GM23338 (cell line): ENCODE data around the gene KLHL21. TPM values are rescaled to one million over a fixed set of nuclear protein-coding genes. Genes with fewer than 3 reads are reported as not detected.

ENCODE experiments used
- ATAC-seq: fragments of 200-7000 bp; cut with Tn5 transposase; 3 replicates; pipeline ENCODE4 v1.9.1; 2020
- DNase-seq: peaks from one replicate; pipeline ENCODE4 v3.0.0-alpha.2; 2015; ENCODE audit warnings: low spot score
- H2AFZ ChIP-seq: fragments of 200-600 bp; sonication (generic); 2 replicates; pipeline ENCODE4 v1.8.0; 2016; ENCODE audit warnings: antibody characterized with exemption, mild to moderate bottlenecking, moderate library complexity
- H3F3A ChIP-seq: fragments of 200-600 bp; sonication (generic); replicated peaks from 2 replicates; pipeline ENCODE4 v1.8.0; 2017; ENCODE audit warnings: antibody characterized with exemption, mixed run types, low read depth
- H3K27ac ChIP-seq: fragments of 200-600 bp; sonication (generic); 2 replicates; pipeline ENCODE4 v1.6.1; 2016; ENCODE audit warnings: low read depth
- H3K27me3 ChIP-seq: fragments of 200-600 bp; sonication (generic); 2 replicates; pipeline ENCODE4 v1.8.0; 2016; ENCODE audit warnings: mild to moderate bottlenecking, mixed run types, moderate library complexity; ENCODE audit not compliant: insufficient read depth
- H3K36me3 ChIP-seq: fragments of 200-600 bp; sonication (generic); 2 replicates; pipeline ENCODE4 v1.8.0; 2016; ENCODE audit warnings: mild to moderate bottlenecking; ENCODE audit not compliant: insufficient read depth
- H3K4me1 ChIP-seq: fragments of 200-600 bp; sonication (generic); 2 replicates; pipeline ENCODE4 v1.8.0; 2016; ENCODE audit warnings: mild to moderate bottlenecking, moderate library complexity; ENCODE audit not compliant: insufficient read depth
- H3K4me2 ChIP-seq: fragments of 200-600 bp; sonication (generic); 2 replicates; pipeline ENCODE4 v1.7.1; 2017; ENCODE audit warnings: mixed run types
- H3K4me3 ChIP-seq: fragments of 200-600 bp; sonication (generic); 2 replicates; pipeline ENCODE4 v1.6.1; 2016; ENCODE audit warnings: mixed run types
- H3K79me2 ChIP-seq: fragments of 200-600 bp; sonication (generic); replicated peaks from 2 replicates; pipeline ENCODE4 v1.8.0; 2017; ENCODE audit warnings: mild to moderate bottlenecking; ENCODE audit not compliant: insufficient read depth
- H3K9me2 ChIP-seq: fragments of 200-600 bp; sonication (generic); 2 replicates; pipeline ENCODE4 v1.8.0; 2017; ENCODE audit not compliant: insufficient read depth
- H4K20me1 ChIP-seq: fragments of 200-600 bp; sonication (generic); replicated peaks from 2 replicates; pipeline ENCODE4 v1.8.0; 2017; ENCODE audit warnings: mild to moderate bottlenecking; ENCODE audit not compliant: insufficient read depth
- H3K27ac Mint-ChIP-seq: 2 replicates; pipeline ENCODE4 v1.8.0; 2020; ENCODE audit warnings: inconsistent platforms, mild to moderate bottlenecking, moderate library complexity, mixed read lengths
- H3K27me3 Mint-ChIP-seq: 3 replicates; pipeline ENCODE4 v1.8.0; 2022; ENCODE audit warnings: low read depth, mild to moderate bottlenecking, moderate library complexity, mixed read lengths, inconsistent platforms; ENCODE audit not compliant: insufficient read depth, poor library complexity
- H3K36me3 Mint-ChIP-seq: 3 replicates; pipeline ENCODE4 v1.8.0; 2021; ENCODE audit warnings: low read depth, mild to moderate bottlenecking, inconsistent platforms, moderate library complexity, mixed read lengths
- H3K4me1 Mint-ChIP-seq: 3 replicates; pipeline ENCODE4 v1.8.0; 2020; ENCODE audit warnings: mild to moderate bottlenecking, inconsistent platforms, mixed read lengths
- H3K4me3 Mint-ChIP-seq: 3 replicates; pipeline ENCODE4 v1.8.0; 2021; ENCODE audit warnings: moderate library complexity, mild to moderate bottlenecking, inconsistent platforms, mixed read lengths
- H3K9me3 Mint-ChIP-seq: 3 replicates; pipeline ENCODE4 v1.8.0; 2020; ENCODE audit warnings: moderate library complexity, mild to moderate bottlenecking, inconsistent platforms, mixed read lengths
- CREB1 ChIP-seq: fragments of 250-450 bp; sonication (Bioruptor Pico); IDR thresholded peaks from 2 replicates; pipeline ENCODE4 v1.5.0; 2020; ENCODE audit warnings: low read depth, mild to moderate bottlenecking, moderate library complexity
- EZH2 ChIP-seq: fragments of 200-600 bp; sonication (generic); IDR thresholded peaks from one replicate; pipeline ENCODE4 v1.8.0; 2017; ENCODE audit warnings: antibody characterized with exemption, mild to moderate bottlenecking, low read depth; ENCODE audit not compliant: unreplicated experiment
- EZH2phosphoT487 ChIP-seq: fragments of 200-600 bp; sonication (generic); IDR thresholded peaks from one replicate; pipeline ENCODE4 v1.8.1; 2018; ENCODE audit warnings: antibody characterized with exemption; ENCODE audit not compliant: unreplicated experiment
- JUNB ChIP-seq: IDR thresholded peaks from one replicate; pipeline ENCODE4 v1.6.1; 2016; ENCODE audit warnings: antibody characterized with exemption; ENCODE audit not compliant: unreplicated experiment
- NANOG ChIP-seq: IDR thresholded peaks from 2 replicates; pipeline ENCODE4 v1.6.1; 2016; ENCODE audit warnings: antibody characterized with exemption, borderline replicate concordance
- POLR2AphosphoS5 ChIP-seq: IDR thresholded peaks from 2 replicates; pipeline ENCODE4 v1.6.1; 2016; ENCODE audit warnings: antibody characterized with exemption, low read depth
- STAT1 ChIP-seq: IDR thresholded peaks from one replicate; pipeline ENCODE4 v1.6.1; 2016; ENCODE audit warnings: antibody characterized with exemption; ENCODE audit not compliant: unreplicated experiment
- ZNF114 ChIP-seq: fragments of 250-450 bp; sonication (Bioruptor Pico); IDR thresholded peaks from 2 replicates; pipeline ENCODE4 v1.5.0; 2020; ENCODE audit warnings: mild to moderate bottlenecking, moderate library complexity
- ZNF331 ChIP-seq: fragments of 250-450 bp; sonication (Bioruptor Pico); IDR thresholded peaks from 2 replicates; pipeline ENCODE4 v1.5.0; 2020; ENCODE audit warnings: low read depth, mild to moderate bottlenecking, moderate library complexity
- polyA plus RNA-seq: library from polyadenylated mRNA; unstranded; fragments of >200 nt; fragmentation: Nextera tagmentation; extraction: Ambion mirVana; gene quantifications from 2 replicates; pipeline ENCODE4 v1.2.1, GENCODE V29; 2016
- total RNA-seq: library from RNA; depleted of rRNA; stranded (reverse); fragments of >200 nt; shearing (Covaris generic); gene quantifications from 2 replicates; pipeline ENCODE4 v1.2.3, GENCODE V29; 2014
- TF ChIP-seq, protein P1 (sequence below): fragments of 250-450 bp; sonication (Bioruptor Pico); IDR thresholded peaks from 2 replicates; pipeline ENCODE4 v1.5.0; 2020; ENCODE audit warnings: mild to moderate bottlenecking, moderate library complexity
- TF ChIP-seq, protein P2 (sequence below), 2 experiments: fragments of 200-600 bp in 1 of 2; sonication (generic) in 1 of 2; conservative IDR thresholded peaks; 2 replicates each; pipeline versions ENCODE4 v1.5.1 to v1.6.1; 2016 to 2017; ENCODE audit warnings: antibody characterized with exemption in 2 of 2, low read depth in 2 of 2, mild to moderate bottlenecking in 2 of 2, moderate library complexity in 1 of 2
- TF ChIP-seq, protein P3 (sequence below): IDR thresholded peaks from 2 replicates; pipeline ENCODE4 v1.6.1; 2016; ENCODE audit warnings: antibody characterized with exemption
- TF ChIP-seq, protein P4 (sequence below): IDR thresholded peaks from one replicate; pipeline ENCODE4 v1.6.1; 2018; ENCODE audit warnings: antibody characterized with exemption; ENCODE audit not compliant: unreplicated experiment

KLHL21 gene
- total and polyA plus RNA-seq, 2 experiments from 2014 or later: 7.3 to 35.9 TPM

DNA sequence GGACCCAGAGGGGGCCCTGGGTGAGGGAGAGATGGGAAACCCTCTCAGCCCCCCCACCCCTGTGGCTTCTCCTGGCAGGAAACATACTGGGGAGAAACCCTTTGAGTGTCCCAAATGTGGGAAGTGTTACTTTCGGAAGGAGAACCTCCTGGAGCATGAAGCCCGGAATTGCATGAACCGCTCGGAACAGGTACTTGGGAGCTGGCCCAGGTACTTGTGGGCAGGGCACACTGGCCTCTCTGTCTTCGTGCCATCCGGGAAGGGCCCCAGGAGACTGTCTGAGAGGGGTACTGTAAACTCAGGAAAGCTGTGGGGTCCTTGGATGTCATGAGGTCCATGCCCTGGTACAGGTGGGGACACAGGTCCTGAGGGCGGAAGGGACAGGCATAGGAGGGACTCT, 16.8 kb downstream of the KLHL21 start:
- H3F3A ChIP-seq: peaks cover 14% of the 10 kb centered on the region; the same call in 1 of the 2 replicates
- Mint-ChIP-seq H3K4me1 (peaks cover 7% of the 10 kb centered on the region), H3K4me3 (no peak overlapping the region), H3K36me3 (peaks cover 18% of the 10 kb centered on the region), H3K27ac (peak overlapping the region; percentile 31; the same call in 1 of the 2 replicates), H3K9me3 (no peaks in the 10 kb centered on the region), H3K27me3 (peaks cover 19% of the 10 kb centered on the region)
- H3K4me3 ChIP-seq: no peak overlapping the region
- TF ChIP-seq POLR2AphosphoS5 (no peak), JUNB (no peak), CREB1 (CRISPR knock-in tag) (no peak), EZH2phosphoT487 (no peak), EZH2 (no peak), STAT1 (no peak), ZNF331 (no peak), ZNF114 (CRISPR knock-in tag) (no peak), NANOG (no peak)
- TF ChIP-seq, protein P1, sequence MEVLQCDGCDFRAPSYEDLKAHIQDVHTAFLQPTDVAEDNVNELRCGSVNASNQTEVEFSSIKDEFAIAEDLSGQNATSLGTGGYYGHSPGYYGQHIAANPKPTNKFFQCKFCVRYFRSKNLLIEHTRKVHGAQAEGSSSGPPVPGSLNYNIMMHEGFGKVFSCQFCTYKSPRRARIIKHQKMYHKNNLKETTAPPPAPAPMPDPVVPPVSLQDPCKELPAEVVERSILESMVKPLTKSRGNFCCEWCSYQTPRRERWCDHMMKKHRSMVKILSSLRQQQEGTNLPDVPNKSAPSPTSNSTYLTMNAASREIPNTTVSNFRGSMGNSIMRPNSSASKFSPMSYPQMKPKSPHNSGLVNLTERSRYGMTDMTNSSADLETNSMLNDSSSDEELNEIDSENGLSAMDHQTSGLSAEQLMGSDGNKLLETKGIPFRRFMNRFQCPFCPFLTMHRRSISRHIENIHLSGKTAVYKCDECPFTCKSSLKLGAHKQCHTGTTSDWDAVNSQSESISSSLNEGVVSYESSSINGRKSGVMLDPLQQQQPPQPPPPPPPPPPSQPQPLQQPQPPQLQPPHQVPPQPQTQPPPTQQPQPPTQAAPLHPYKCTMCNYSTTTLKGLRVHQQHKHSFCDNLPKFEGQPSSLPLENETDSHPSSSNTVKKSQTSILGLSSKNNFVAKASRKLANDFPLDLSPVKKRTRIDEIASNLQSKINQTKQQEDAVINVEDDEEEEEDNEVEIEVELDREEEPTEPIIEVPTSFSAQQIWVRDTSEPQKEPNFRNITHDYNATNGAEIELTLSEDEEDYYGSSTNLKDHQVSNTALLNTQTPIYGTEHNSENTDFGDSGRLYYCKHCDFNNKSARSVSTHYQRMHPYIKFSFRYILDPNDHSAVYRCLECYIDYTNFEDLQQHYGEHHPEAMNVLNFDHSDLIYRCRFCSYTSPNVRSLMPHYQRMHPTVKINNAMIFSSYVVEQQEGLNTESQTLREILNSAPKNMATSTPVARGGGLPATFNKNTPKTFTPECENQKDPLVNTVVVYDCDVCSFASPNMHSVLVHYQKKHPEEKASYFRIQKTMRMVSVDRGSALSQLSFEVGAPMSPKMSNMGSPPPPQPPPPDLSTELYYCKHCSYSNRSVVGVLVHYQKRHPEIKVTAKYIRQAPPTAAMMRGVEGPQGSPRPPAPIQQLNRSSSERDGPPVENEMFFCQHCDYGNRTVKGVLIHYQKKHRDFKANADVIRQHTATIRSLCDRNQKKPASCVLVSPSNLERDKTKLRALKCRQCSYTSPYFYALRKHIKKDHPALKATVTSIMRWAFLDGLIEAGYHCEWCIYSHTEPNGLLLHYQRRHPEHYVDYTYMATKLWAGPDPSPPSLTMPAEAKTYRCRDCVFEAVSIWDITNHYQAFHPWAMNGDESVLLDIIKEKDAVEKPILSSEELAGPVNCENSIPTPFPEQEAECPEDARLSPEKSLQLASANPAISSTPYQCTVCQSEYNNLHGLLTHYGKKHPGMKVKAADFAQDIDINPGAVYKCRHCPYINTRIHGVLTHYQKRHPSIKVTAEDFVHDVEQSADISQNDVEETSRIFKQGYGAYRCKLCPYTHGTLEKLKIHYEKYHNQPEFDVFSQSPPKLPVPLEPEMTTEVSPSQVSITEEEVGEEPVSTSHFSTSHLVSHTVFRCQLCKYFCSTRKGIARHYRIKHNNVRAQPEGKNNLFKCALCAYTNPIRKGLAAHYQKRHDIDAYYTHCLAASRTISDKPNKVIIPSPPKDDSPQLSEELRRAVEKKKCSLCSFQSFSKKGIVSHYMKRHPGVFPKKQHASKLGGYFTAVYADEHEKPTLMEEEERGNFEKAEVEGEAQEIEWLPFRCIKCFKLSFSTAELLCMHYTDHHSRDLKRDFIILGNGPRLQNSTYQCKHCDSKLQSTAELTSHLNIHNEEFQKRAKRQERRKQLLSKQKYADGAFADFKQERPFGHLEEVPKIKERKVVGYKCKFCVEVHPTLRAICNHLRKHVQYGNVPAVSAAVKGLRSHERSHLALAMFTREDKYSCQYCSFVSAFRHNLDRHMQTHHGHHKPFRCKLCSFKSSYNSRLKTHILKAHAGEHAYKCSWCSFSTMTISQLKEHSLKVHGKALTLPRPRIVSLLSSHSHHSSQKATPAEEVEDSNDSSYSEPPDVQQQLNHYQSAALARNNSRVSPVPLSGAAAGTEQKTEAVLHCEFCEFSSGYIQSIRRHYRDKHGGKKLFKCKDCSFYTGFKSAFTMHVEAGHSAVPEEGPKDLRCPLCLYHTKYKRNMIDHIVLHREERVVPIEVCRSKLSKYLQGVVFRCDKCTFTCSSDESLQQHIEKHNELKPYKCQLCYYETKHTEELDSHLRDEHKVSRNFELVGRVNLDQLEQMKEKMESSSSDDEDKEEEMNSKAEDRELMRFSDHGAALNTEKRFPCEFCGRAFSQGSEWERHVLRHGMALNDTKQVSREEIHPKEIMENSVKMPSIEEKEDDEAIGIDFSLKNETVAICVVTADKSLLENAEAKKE: no peak
- TF ChIP-seq, protein P2, sequence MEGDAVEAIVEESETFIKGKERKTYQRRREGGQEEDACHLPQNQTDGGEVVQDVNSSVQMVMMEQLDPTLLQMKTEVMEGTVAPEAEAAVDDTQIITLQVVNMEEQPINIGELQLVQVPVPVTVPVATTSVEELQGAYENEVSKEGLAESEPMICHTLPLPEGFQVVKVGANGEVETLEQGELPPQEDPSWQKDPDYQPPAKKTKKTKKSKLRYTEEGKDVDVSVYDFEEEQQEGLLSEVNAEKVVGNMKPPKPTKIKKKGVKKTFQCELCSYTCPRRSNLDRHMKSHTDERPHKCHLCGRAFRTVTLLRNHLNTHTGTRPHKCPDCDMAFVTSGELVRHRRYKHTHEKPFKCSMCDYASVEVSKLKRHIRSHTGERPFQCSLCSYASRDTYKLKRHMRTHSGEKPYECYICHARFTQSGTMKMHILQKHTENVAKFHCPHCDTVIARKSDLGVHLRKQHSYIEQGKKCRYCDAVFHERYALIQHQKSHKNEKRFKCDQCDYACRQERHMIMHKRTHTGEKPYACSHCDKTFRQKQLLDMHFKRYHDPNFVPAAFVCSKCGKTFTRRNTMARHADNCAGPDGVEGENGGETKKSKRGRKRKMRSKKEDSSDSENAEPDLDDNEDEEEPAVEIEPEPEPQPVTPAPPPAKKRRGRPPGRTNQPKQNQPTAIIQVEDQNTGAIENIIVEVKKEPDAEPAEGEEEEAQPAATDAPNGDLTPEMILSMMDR (conservative IDR thresholded peaks at IDR 0.05; ENCODE audit: low read depth in 2 of 2): no peak
- TF ChIP-seq, protein P3, sequence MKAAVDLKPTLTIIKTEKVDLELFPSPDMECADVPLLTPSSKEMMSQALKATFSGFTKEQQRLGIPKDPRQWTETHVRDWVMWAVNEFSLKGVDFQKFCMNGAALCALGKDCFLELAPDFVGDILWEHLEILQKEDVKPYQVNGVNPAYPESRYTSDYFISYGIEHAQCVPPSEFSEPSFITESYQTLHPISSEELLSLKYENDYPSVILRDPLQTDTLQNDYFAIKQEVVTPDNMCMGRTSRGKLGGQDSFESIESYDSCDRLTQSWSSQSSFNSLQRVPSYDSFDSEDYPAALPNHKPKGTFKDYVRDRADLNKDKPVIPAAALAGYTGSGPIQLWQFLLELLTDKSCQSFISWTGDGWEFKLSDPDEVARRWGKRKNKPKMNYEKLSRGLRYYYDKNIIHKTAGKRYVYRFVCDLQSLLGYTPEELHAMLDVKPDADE: no peak
- TF ChIP-seq, protein P4, sequence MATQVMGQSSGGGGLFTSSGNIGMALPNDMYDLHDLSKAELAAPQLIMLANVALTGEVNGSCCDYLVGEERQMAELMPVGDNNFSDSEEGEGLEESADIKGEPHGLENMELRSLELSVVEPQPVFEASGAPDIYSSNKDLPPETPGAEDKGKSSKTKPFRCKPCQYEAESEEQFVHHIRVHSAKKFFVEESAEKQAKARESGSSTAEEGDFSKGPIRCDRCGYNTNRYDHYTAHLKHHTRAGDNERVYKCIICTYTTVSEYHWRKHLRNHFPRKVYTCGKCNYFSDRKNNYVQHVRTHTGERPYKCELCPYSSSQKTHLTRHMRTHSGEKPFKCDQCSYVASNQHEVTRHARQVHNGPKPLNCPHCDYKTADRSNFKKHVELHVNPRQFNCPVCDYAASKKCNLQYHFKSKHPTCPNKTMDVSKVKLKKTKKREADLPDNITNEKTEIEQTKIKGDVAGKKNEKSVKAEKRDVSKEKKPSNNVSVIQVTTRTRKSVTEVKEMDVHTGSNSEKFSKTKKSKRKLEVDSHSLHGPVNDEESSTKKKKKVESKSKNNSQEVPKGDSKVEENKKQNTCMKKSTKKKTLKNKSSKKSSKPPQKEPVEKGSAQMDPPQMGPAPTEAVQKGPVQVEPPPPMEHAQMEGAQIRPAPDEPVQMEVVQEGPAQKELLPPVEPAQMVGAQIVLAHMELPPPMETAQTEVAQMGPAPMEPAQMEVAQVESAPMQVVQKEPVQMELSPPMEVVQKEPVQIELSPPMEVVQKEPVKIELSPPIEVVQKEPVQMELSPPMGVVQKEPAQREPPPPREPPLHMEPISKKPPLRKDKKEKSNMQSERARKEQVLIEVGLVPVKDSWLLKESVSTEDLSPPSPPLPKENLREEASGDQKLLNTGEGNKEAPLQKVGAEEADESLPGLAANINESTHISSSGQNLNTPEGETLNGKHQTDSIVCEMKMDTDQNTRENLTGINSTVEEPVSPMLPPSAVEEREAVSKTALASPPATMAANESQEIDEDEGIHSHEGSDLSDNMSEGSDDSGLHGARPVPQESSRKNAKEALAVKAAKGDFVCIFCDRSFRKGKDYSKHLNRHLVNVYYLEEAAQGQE: no peak
- 0 out of 2 replicates have a peak, but pooled peaks cover 2% of the 10 kb centered on the region for H3K4me1 ChIP-seq
- no peaks in the 10 kb centered on the region for H3K9me2 ChIP-seq
- H3K79me2 ChIP-seq: peaks cover 10% of the 10 kb centered on the region; the same call in 1 of the 2 replicates
- no peaks in the 10 kb centered on the region for H3K27me3 ChIP-seq
- no peak overlapping the region for H3K27ac ChIP-seq
- H3K4me2 ChIP-seq: no peak overlapping the region
- H4K20me1 ChIP-seq: peaks cover 5% of the 10 kb centered on the region; the same call in 1 of the 2 replicates
- no peaks in the 10 kb centered on the region for H3K36me3 ChIP-seq
- DNase-seq (no peak), ATAC-seq (no peak)
- no peak overlapping the region for H2AFZ ChIP-seq
